ENCODE measurements around the gene MMAB.

The MMAB gene

DNA sequence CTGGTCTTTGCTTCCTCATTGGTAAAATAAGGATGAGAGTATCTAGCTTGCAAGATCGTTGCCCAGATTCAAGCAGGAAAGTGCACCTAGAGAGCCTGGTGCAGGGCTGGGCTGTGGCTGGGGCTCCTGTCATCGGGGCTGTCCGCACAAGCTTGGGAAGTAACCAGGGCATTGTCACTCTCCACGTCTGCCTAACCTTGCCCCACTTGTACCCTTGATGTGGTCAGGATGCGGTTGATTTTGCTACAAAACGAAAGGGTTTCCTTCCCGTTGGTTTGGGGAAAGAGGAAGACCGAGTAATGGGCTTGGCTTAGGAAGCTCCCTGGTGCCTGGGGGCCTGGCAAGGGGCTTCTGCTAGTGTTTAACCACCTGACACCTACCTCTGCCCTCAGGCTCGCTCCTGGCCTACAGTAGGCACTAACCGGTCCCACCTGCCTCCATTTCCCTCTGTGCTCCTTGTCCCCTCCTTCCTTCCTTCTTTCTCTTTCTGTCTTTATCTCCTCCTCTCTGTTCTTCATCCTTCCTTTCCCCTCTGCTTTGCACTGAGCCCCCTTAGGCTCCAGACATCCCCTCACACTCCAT is 22.1 kb upstream of the MMAB start:
- no peak for TF ChIP-seq SIN3A (IDR thresholded peaks at IDR 0.05; ENCODE audit: borderline replicate concordance, insufficient read depth, low read length)
- TF ChIP-seq TAF1 (IDR thresholded peaks at IDR 0.05; ENCODE audit: borderline replicate concordance, insufficient read depth, low read length) = no peak
- TF ChIP-seq POLR2AphosphoS5 (IDR thresholded peaks at IDR 0.05; ENCODE audit: low read depth, low read length) = no peak
- TF ChIP-seq, protein P1, sequence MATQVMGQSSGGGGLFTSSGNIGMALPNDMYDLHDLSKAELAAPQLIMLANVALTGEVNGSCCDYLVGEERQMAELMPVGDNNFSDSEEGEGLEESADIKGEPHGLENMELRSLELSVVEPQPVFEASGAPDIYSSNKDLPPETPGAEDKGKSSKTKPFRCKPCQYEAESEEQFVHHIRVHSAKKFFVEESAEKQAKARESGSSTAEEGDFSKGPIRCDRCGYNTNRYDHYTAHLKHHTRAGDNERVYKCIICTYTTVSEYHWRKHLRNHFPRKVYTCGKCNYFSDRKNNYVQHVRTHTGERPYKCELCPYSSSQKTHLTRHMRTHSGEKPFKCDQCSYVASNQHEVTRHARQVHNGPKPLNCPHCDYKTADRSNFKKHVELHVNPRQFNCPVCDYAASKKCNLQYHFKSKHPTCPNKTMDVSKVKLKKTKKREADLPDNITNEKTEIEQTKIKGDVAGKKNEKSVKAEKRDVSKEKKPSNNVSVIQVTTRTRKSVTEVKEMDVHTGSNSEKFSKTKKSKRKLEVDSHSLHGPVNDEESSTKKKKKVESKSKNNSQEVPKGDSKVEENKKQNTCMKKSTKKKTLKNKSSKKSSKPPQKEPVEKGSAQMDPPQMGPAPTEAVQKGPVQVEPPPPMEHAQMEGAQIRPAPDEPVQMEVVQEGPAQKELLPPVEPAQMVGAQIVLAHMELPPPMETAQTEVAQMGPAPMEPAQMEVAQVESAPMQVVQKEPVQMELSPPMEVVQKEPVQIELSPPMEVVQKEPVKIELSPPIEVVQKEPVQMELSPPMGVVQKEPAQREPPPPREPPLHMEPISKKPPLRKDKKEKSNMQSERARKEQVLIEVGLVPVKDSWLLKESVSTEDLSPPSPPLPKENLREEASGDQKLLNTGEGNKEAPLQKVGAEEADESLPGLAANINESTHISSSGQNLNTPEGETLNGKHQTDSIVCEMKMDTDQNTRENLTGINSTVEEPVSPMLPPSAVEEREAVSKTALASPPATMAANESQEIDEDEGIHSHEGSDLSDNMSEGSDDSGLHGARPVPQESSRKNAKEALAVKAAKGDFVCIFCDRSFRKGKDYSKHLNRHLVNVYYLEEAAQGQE (IDR thresholded peaks at IDR 0.05; ENCODE audit: insufficient read depth in 1 of 2, low read depth in 2 of 2, low read length in 2 of 2) = no peak
- no peak for TF ChIP-seq FOXP2 (optimal IDR thresholded peaks at IDR 0.05; ENCODE audit: borderline replicate concordance, extremely low read depth, extremely low read length, insufficient read depth)

GRCh38 chr12:109594556-109595317 is 21.4 kb upstream of the MMAB start:
- TF ChIP-seq SIN3A (IDR thresholded peaks at IDR 0.05; ENCODE audit: borderline replicate concordance, insufficient read depth, low read length) (no peak), TAF1 (IDR thresholded peaks at IDR 0.05; ENCODE audit: borderline replicate concordance, insufficient read depth, low read length) (no peak), POLR2AphosphoS5 (IDR thresholded peaks at IDR 0.05; ENCODE audit: low read depth, low read length) (no peak), FOXP2 (optimal IDR thresholded peaks at IDR 0.05; ENCODE audit: borderline replicate concordance, extremely low read depth, extremely low read length, insufficient read depth) (no peak)
- TF ChIP-seq, protein P1 (IDR thresholded peaks at IDR 0.05; ENCODE audit: insufficient read depth in 1 of 2, low read depth in 2 of 2, low read length in 2 of 2) = no peak

- no peak for TF ChIP-seq POLR2AphosphoS5 (IDR thresholded peaks at IDR 0.05; ENCODE audit: low read depth, low read length)
- TF ChIP-seq TAF1 (IDR thresholded peaks at IDR 0.05; ENCODE audit: borderline replicate concordance, insufficient read depth, low read length) = no peak
- TF ChIP-seq, protein P1 (IDR thresholded peaks at IDR 0.05; ENCODE audit: insufficient read depth in 1 of 2, low read depth in 2 of 2, low read length in 2 of 2) = no peak
- TF ChIP-seq FOXP2 (optimal IDR thresholded peaks at IDR 0.05; ENCODE audit: borderline replicate concordance, extremely low read depth, extremely low read length, insufficient read depth) = no peak
Measured at GRCh38 chr12:109592905-109593272, 19.6 kb upstream of the MMAB start.

DNA sequence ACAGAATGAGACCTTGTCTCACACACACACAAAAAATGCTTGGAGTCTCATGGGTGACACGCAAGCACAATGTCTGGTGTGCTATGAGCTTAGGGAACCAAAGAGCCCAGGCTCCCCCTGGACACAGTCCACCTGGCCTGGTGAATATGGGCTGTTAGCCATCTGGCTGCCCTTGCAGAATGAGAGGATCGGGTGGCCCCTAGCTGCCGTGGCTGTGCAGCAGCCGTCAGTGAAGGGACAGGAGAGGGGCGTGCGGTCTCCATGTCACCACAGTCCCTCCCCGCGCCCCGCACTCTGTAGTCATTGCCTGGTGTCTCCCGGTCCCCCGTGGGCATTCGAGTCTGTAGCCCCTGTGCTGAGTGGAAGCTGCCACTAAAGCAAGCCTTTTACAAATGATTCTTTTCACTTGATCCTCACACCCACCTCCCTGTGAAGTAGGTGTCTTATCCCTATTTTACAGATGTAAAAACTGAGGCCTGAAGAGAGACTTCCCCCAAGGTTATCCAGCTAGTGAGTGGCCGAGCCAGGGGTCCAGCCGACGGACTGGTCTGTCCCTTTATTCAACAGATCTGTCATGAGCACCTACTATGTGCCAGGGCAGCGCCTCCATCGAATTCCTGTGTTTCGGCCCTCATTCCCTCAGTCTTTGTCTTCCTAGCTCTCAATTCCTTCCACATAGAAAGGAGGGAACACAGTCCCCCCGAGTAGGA is 19.0 kb upstream of the MMAB start:
- TF ChIP-seq, protein P1 (IDR thresholded peaks at IDR 0.05; ENCODE audit: insufficient read depth in 1 of 2, low read depth in 2 of 2, low read length in 2 of 2) = no peak
- no peak for TF ChIP-seq TAF1 (IDR thresholded peaks at IDR 0.05; ENCODE audit: borderline replicate concordance, insufficient read depth, low read length)
